NCI-H748 (cell line): ENCODE results near the gene NDUFA7.
"Not testable (repeated sequence)": the region's sequence is repeated elsewhere in the genome, so short reads cannot be mapped to it uniquely, and the experiment has no call there.

Experiments used
- DNase-seq: peaks from one replicate; lab custom pipeline; 2025; ENCODE audit not compliant: unreplicated experiment; lab: John Stamatoyannopoulos, UW

Gene NDUFA7

DNA sequence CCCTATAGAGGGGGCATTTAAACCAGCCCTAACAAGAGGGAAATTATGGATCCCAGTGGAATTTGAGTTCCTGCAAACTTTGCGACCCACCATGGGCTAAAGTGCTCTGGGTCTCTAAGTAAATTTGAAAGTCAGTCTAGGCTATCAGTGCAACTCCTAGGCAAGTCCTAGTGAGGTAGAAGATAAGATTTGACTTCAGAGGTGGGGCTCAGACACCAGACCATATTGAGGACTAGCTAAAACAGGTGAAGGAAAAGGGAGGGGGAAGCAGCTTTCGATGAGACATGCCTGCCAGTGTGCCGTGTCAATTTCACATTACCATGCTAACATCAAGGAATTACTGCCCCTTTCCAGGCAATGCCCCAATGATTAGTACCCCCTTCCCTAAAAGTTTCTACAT, 51.5 kb downstream of the NDUFA7 start:
- no peak for DNase-seq

DNA sequence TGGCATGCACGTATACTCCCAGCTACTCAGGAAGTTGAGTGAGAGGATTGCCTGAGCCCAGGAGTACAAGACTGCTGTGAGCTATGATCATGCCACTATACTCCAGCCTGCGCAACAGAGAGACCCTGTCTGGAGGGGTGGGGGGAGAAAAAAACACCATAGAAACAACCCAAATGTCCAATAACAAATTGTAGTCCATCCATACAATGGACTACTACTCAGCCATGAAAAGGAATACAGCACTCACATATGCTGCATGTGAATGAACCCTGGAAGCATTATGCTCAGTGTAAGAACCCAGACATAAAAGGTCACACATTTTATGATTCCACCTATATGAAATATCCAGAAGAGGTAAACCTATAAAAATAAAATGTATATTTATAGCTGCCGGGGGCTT, 55.3 kb downstream of the NDUFA7 start:
- no peak for DNase-seq

DNA sequence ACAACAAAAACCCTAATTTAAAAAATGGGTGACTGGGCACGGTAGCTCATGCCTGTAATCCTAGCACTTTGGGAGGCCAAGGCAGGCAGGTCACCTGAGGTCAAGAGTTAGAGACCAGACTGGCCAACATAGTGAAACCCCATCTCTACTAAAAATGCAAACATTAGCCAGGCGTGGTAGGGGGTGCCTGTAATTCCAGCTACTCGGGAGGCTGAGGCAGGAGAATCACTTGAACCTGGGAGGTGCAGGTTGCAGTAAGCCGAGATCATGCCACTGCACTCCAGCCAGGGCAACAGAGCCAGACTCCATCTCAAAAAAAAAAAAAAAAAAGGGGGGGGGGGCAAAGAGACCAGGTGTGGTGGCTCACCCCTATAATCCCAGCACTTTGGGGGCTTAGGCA, 56.9 kb downstream of the NDUFA7 start:
- not testable (repeated sequence) for DNase-seq

DNA sequence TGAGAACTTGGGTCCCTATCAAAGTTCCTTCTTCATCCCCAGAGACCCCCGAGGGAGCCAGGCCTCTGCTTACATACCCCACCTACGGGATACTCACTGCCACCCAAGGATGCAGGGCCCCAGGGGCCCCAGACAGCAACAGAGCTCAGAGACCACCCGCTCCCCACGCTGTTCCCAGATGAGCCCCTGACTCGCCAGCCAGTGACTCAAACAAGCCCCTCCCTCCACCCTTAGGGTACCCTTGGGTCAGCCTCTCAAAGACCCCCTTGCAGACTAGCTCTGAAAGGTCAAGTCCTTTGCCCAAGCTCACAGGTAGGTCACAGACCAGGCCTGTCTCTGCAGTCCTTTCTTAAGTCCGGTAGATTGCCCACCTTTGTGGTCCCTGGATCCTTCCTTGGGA, 58.7 kb downstream of the NDUFA7 start:
- DNase-seq, result no peak

DNA sequence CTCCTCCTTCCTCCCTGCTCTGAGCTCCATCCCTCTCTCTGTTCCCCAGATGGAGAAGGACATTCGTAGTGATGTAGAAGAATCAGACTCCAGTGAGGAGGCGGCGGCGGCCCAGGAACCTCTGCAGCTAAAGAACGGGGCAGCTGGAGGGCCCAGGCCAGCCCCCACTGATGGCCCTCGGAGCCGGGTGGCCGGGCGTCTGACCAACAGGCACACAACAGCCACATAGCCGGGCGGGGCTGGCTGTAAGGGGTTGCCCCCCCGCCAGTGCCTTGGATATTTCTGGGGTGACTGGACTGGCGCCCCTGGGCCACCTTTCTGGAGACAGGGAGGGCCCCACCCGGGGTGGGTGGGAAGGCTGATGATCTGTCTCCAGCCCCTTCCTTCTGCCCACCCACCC, 59.3 kb downstream of the NDUFA7 start:
- DNase-seq, result no peak

DNA sequence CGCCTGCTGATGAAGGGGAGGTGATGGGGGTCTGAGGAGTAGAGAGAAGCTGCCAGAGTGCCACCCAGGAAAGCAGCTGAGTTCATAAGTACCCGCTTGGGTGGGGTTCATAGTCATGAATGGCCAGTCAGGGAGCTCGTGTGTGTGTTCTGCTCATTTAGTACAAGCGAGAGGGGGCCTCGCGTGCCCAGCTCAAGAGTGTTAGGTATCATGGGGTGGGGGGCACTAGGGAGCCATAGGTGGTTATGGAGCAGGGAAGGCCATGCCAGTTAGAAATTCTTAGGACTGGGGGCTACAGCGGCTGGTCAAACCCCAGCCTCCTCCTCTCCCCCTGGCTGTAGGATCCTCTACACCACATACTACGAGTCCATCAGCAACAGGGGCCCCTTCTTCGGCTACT, 59.8 kb downstream of the NDUFA7 start:
- DNase-seq, result no peak
